AG09309 (cell line): Measurements from ENCODE around the gene PARN.
"Not testable (repeated sequence)": the region's sequence is repeated elsewhere in the genome, so short reads cannot be mapped to it uniquely, and the experiment has no call there.

ENCODE experiments used
- DNase-seq: peaks from one replicate; pipeline ENCODE4 v3.0.0-alpha.2; 2010; ENCODE audit warnings: low read depth
- H3K4me3 ChIP-seq: 2 replicates; pipeline ENCODE4 v1.5.1; 2011; ENCODE audit warnings: mild to moderate bottlenecking, low read depth, low read length, moderate library complexity; ENCODE audit not compliant: control insufficient read depth
- CTCF ChIP-seq: IDR thresholded peaks from 2 replicates; pipeline ENCODE4 v1.5.1; 2011; ENCODE audit warnings: mild to moderate bottlenecking, low read depth, low read length, inconsistent platforms; ENCODE audit not compliant: insufficient read depth, control insufficient read depth; ENCODE audit errors: missing control alignments

The PARN gene

GRCh38 chr16:14449334-14449733 is 180.7 kb downstream of the PARN start:
- no peak for TF ChIP-seq CTCF
- no peak for DNase-seq
- no peak overlapping the region for H3K4me3 ChIP-seq

- no peak for DNase-seq
- no peak for TF ChIP-seq CTCF
- no peak overlapping the region for H3K4me3 ChIP-seq
These were observed 181.2 kb downstream of the PARN start for GRCh38 chr16:14448879-14449278.

DNA sequence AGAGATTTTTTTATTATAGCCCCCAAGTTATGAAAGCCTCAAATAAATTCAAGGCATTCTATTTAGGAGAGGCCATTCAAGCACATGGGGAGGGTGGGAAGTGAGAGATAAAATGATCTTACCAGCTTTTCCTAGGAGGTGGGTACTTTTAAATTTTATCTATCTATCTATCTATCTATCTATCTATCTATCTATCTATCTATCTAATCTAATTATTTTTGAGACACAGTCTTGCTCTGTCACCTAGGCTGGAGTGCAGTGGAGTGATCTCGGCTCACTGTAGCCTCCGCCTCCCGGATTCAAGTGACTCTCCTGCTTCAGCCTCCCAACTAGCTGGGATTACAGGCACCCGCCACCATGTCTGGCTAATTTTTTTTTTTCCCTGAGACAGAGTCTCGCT is 182.3 kb downstream of the PARN start:
- no peak for DNase-seq
- H3K4me3 ChIP-seq: no peak overlapping the region
- no peak for TF ChIP-seq CTCF

DNA sequence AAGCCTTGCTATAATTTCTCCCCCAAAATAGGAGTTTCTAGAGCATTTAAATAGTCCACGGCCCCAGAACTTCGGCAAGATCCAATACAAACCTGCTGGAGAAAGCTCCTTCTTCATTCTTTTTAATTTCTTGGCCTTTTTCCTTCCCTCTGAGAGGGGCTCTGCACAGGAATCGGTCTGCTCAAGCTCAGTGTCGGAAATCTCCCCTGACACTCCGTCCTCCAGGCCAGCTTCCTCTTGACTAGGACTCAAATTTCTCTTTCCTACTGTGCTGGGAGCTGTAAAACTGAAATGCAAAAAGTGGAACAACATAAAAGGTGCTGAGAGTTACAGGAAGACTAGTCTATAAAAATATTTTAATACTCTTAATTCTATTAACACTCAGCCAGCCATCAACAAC is 183.3 kb downstream of the PARN start:
- TF ChIP-seq CTCF: no peak
- DNase-seq: no peak
- no peak overlapping the region for H3K4me3 ChIP-seq

DNA sequence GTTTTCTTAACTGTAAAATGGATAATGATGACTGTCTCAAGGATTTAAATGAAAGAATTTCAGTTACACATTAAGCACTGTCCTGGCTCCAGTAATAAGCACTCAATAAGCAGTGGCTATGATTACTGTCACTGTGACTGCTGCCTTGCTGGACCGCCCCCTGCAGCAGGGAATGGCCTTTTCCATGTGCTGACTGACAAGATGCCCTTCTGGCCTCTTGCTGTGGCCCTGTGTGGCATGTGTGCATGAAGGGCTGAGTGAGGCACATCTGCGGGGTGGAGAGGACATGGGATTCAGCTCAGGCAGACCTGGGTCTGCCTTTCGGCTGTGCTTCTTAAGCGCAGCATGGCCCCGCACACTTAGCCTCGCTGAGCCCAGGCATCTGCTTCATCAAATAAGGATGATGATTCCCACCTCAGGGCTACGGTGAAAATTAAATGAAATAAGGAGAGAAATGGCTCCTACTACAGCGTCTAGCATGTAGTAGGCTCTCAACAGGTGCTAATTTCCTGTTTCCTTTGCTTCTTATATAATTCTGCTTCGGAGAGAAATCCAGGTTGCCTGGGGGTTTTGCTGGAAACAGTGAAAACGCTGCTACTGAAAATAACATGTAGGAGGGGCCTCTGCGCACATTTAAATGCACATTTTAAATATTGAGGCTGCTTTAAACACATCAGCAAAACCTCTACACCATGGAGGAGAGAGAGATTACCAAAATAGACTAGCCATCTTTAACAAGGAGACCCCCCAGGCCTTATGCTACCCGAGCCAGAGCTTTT is 183.9 kb downstream of the PARN start:
- TF ChIP-seq CTCF: no peak
- no peak for DNase-seq
- no peak overlapping the region for H3K4me3 ChIP-seq

DNA sequence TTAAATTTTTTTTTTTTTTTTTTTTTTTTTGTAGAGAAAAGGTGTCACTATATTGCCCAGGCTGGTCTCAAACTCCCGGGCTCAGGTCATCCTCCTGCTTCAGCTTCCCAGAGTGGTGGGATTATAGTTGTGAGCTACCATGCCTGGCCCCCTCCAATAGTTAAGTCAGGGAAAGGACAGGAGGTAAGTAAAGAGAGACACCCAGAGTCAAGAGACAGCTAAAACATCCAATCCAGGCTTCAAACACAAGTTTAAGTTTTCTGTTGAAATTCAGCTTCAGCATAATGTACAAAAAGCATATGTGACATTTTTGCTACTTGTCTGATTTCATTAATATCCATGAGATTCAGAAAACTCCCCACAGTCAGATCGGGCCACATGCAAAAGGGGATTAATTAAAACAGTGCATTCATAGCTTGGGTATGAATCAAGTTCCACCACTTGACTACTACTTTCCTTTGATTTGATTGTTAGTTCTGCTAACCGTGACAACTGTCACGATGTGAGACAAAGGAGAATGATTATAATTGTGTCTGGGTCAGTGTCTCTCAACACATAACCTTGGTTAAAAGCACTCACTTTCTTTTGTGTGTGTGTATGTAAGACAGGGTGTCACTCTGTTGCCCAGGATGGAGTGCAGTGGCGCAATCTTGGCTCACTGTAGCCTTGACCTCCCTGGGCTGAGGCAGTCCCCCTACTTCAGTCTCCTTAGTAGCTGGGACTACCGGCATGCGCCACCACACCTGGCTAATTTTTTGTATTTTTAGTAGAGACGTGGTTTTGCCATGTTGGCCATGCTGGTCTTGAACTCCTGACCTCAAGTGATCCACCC is 184.9 kb downstream of the PARN start:
- no peak for TF ChIP-seq CTCF

DNA sequence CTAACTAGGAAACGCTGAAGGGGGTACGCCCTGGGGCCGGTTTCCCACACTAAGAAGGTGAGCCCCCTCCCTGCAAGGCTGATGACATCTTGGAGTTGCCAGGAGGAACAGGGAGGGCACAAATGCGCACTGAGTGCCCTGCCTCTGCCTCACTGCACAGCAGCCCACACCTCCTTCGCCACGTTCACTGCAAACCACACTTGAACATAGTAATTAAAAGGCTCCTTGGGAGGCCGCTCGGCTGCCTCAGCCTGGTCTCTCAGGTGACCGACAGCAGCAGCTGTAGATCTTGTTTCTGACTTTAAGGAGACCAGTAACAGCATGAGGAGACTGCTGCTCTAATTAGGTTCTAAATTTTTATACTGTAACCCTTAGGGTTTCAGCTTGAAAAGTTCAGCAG is 188.5 kb downstream of the PARN start:
- not testable (repeated sequence) for DNase-seq, H3K4me3 ChIP-seq

More for the DNA sequence above, 184.9 kb downstream of the PARN start:
- DNase-seq: no peak
- H3K4me3 ChIP-seq: no peak overlapping the region
